NT2/D1 (cell line): ENCODE measurements around the gene DOCK8.

ENCODE experiments used
- DNase-seq: peaks from one replicate; pipeline ENCODE4 v3.0.0-alpha.2; 2011; ENCODE audit warnings: low read depth, low spot score
- H3K27me3 ChIP-seq: 2 replicates; pipeline ENCODE4 v1.6.0; 2011; ENCODE audit warnings: mild to moderate bottlenecking; ENCODE audit not compliant: insufficient read length, insufficient read depth
- H3K36me3 ChIP-seq: 2 replicates; pipeline ENCODE4 v1.6.1; 2011; ENCODE audit warnings: mild to moderate bottlenecking, low read length, mixed read lengths; ENCODE audit not compliant: insufficient read depth, insufficient read length
- H3K4me1 ChIP-seq: 2 replicates; pipeline ENCODE4 v1.5.1; 2011; ENCODE audit not compliant: insufficient read depth, insufficient read length
- H3K4me3 ChIP-seq: 2 replicates; pipeline ENCODE4 v1.5.1; 2011; ENCODE audit warnings: low read depth; ENCODE audit not compliant: insufficient read length
- H3K9ac ChIP-seq: 2 replicates; pipeline ENCODE4 v1.6.0; 2011; ENCODE audit warnings: low read depth; ENCODE audit not compliant: insufficient read length
- H3K9me3 ChIP-seq: 2 replicates; pipeline ENCODE4 v1.5.1; 2011; ENCODE audit warnings: mild to moderate bottlenecking, low read length; ENCODE audit not compliant: insufficient read depth
- SUZ12 ChIP-seq: IDR thresholded peaks from 2 replicates; pipeline ENCODE4 v1.6.1; 2011; ENCODE audit not compliant: insufficient read length, insufficient read depth; ENCODE audit errors: extremely low read depth
- YY1 ChIP-seq: IDR thresholded peaks from 2 replicates; pipeline ENCODE4 v1.6.1; 2011; ENCODE audit not compliant: insufficient read length, insufficient read depth
- ZNF274 ChIP-seq: IDR thresholded peaks from 2 replicates; pipeline ENCODE4 v1.6.1; 2011; ENCODE audit warnings: mild to moderate bottlenecking, low read depth, low read length

DOCK8 gene

DNA sequence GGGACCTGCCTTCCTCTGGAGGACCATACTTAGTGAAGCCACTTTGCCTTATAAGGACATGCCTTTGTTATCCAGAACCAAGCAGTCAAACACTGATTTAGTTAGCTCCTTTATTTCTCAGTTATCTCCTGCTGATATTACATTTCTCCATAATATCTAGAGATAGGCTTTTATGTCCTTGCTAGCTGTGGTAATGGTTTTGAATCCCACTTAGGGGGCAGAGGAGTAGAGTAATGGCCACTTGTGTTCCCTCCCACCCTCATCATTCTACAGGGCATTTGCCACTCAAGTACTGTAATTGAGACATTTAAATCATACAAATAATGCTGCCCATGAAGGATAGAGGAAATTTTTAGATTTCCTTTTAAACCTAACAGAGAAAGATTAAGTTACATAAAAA, 80.9 kb downstream of the DOCK8 start:
- Histone ChIP-seq H3K4me1 (no peaks in the 10 kb centered on the region), H3K9me3 (no peaks in the 10 kb centered on the region), H3K27me3 (no peaks in the 10 kb centered on the region), H3K9ac (no peak overlapping the region), H3K36me3 (no peaks in the 10 kb centered on the region), H3K4me3 (no peak overlapping the region)
- TF ChIP-seq ZNF274: no peak
- DNase-seq: no peak

DNA sequence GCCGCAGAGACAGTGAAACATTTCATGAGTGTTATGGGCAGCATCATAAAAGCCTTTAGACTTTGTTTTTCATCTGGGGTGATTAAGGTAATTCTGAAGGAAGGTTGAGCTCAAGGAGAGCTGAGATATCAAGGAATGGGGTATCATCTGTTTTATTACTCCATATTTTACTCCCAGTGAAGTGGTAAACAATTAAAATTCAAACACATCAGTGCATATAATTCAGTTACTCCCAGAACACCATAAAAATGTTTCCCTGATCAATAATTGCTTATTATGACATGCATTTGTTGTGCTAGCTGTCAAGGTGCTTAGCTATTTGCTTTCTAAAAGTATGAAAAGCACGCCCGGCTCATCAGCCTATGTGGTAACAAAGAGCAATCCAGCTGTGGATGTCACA, 81.7 kb downstream of the DOCK8 start:
- no peaks in the 10 kb centered on the region for H3K4me1 ChIP-seq
- no peak for DNase-seq
- TF ChIP-seq ZNF274 (no peak), YY1 (no peak), SUZ12 (no peak)
- H3K4me3 ChIP-seq: no peak overlapping the region
- no peaks in the 10 kb centered on the region for H3K27me3 ChIP-seq
- H3K9ac ChIP-seq: no peak overlapping the region
- H3K9me3 ChIP-seq: no peaks in the 10 kb centered on the region
- no peaks in the 10 kb centered on the region for H3K36me3 ChIP-seq

DNA sequence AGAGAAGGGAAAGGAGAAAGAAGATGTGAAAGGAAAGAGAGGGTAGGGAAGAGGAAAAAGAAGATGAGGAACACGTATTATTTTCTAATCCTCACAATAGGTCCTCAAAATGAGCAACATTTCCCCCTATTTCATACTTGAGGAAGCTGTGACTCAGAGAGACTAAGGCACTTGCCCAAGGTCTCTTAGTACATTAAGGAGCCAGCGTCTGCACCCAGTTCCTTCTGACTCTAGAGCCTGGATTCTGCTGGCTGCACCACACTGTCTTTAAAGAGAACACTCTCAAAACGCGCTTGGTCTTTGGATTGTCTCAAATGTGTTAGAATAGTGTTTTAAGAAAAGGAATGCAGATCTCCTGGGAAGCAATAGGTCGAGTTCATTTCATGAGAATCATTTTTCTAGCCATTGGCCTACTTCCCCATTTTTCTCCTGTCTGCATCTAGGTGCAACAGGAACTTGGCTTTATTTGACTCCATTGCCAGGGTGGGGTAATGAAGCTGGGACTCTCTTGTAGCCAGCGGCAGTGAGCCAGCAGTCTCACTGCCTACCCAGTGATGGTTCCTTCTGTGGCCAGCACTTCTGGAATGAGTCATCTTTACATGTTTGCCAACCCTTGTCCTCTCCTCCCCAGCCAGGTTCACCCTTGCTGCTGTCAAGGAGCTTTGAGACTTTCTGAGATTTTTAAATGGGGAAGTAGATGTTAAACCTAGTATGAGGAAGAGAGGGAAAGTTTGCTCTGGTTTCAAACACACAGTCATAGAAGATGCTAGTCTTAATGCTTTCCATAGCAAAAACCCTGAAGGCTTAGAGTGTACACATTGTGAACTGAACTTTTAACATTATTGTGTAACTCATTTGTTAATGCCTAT, 82.7 kb downstream of the DOCK8 start:
- DNase-seq: no peak
- no peak overlapping the region for H3K4me3 ChIP-seq
- H3K9me3 ChIP-seq: no peaks in the 10 kb centered on the region
- no peaks in the 10 kb centered on the region for H3K36me3 ChIP-seq
- H3K27me3 ChIP-seq: no peaks in the 10 kb centered on the region
- no peaks in the 10 kb centered on the region for H3K4me1 ChIP-seq
- TF ChIP-seq YY1 (no peak), ZNF274 (no peak), SUZ12 (no peak)
- H3K9ac ChIP-seq: no peak overlapping the region

- no peak overlapping the region for H3K4me3 ChIP-seq
- DNase-seq: no peak
- no peaks in the 10 kb centered on the region for H3K9me3 ChIP-seq
- no peak overlapping the region for H3K9ac ChIP-seq
- H3K27me3 ChIP-seq: no peaks in the 10 kb centered on the region
- TF ChIP-seq ZNF274: no peak
- no peak for TF ChIP-seq YY1
- no peak for TF ChIP-seq SUZ12
- H3K36me3 ChIP-seq: no peaks in the 10 kb centered on the region
- no peaks in the 10 kb centered on the region for H3K4me1 ChIP-seq
Observed at GRCh38 chr9:303502-303901, 88.8 kb downstream of the DOCK8 start.

GRCh38 chr9:304106-304505, 89.4 kb downstream of the DOCK8 start:
- DNase-seq: no peak
- no peaks in the 10 kb centered on the region for H3K4me1 ChIP-seq
- no peak for TF ChIP-seq YY1
- TF ChIP-seq ZNF274: no peak
- no peak for TF ChIP-seq SUZ12

DNA sequence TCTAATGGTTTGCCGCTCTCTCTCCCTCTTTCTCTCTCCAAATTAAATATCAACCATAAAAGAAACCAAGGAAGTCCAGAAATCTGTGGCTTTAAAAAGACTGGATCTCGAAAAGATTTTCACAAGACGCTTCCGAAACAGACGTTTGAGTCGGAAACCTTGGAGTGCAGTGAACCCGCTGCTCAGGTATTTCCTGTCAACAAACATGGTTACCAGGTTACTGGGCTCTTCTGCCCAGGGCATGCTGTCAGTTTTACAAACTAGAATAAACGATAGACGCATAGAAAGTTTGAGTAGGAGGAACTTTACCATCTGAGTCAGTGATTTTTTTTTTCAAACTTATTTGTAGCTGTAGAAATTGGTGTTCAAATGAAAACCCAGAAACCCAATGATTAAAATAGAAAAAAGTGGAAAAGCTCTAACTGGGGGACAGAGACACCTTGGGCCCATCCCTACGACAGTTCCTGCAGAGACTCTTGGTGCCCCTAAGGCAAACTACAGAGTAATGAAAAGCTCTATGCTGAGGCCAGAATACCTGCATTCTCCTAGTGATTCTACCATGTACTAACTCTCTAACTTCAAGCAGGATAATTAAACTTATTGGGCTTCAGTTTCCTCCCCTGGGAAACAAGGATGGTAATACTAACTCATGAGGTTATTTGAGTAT, 90.0 kb downstream of the DOCK8 start:
- Histone ChIP-seq H3K27me3 (no peaks in the 10 kb centered on the region), H3K36me3 (no peaks in the 10 kb centered on the region), H3K4me3 (no peak overlapping the region), H3K9me3 (no peaks in the 10 kb centered on the region), H3K4me1 (no peaks in the 10 kb centered on the region), H3K9ac (no peak overlapping the region)
- TF ChIP-seq YY1 (no peak), SUZ12 (no peak), ZNF274 (no peak)
- no peak for DNase-seq

More at GRCh38 chr9:304106-304505, 89.4 kb downstream of the DOCK8 start:
- Histone ChIP-seq H3K36me3 (no peaks in the 10 kb centered on the region), H3K27me3 (no peaks in the 10 kb centered on the region), H3K9ac (no peak overlapping the region), H3K4me3 (no peak overlapping the region), H3K9me3 (no peaks in the 10 kb centered on the region)

- no peaks in the 10 kb centered on the region for H3K36me3 ChIP-seq
- H3K4me3 ChIP-seq: no peak overlapping the region
- DNase-seq: no peak
Observed at GRCh38 chr9:306907-307306, 92.2 kb downstream of the DOCK8 start.

More at GRCh38 chr9:306907-307306, 92.2 kb downstream of the DOCK8 start:
- no peaks in the 10 kb centered on the region for H3K27me3 ChIP-seq
- TF ChIP-seq ZNF274: no peak
- TF ChIP-seq YY1: no peak
- TF ChIP-seq SUZ12: no peak
- no peaks in the 10 kb centered on the region for H3K4me1 ChIP-seq
- no peaks in the 10 kb centered on the region for H3K9me3 ChIP-seq
- H3K9ac ChIP-seq: no peak overlapping the region
